WTC11 (cell line): ENCODE data around the gene STOX2.

ENCODE experiments used
- CREB1 ChIP-seq: sonication (generic); formaldehyde crosslinking; IDR thresholded peaks from 2 replicates; pipeline ENCODE4 v1.8.0; 2023; ENCODE audit warnings: mild to moderate bottlenecking, missing genetic modification reagents
- EMX1 ChIP-seq: fragments of 250-450 bp; sonication (Bioruptor Pico); IDR thresholded peaks from 2 replicates; pipeline ENCODE4 v1.8.0; 2021; ENCODE audit warnings: mild to moderate bottlenecking
- GTF2I ChIP-seq: fragments of 250-450 bp; sonication (Bioruptor Pico); conservative IDR thresholded peaks from 2 replicates; pipeline ENCODE4 v1.4.0; 2021; ENCODE audit warnings: mild to moderate bottlenecking
- KAT7 ChIP-seq: sonication (generic); formaldehyde crosslinking; IDR thresholded peaks from 2 replicates; pipeline ENCODE4 v1.8.1; 2023; ENCODE audit warnings: missing genetic modification reagents, mild to moderate bottlenecking, borderline replicate concordance
- MAX ChIP-seq: sonication (generic); formaldehyde crosslinking; IDR thresholded peaks from 2 replicates; pipeline ENCODE4 v1.8.0; 2022; ENCODE audit warnings: mild to moderate bottlenecking, missing genetic modification reagents
- SP1 ChIP-seq: sonication (generic); formaldehyde crosslinking; conservative IDR thresholded peaks from 2 replicates; pipeline ENCODE4 v1.8.1; 2022; ENCODE audit warnings: missing genetic modification reagents
- ZNF512 ChIP-seq: sonication (generic); formaldehyde crosslinking; IDR thresholded peaks from 2 replicates; pipeline ENCODE4 v1.8.1; 2022; ENCODE audit warnings: missing genetic modification reagents, borderline replicate concordance
- TF ChIP-seq, protein P1 (sequence below): fragments of 200-600 bp; IDR thresholded peaks from 2 replicates; pipeline ENCODE4 v1.8.0; 2022; ENCODE audit warnings: antibody characterized with exemption
- TF ChIP-seq, protein P2 (sequence below): sonication (generic); formaldehyde crosslinking; conservative IDR thresholded peaks from 2 replicates; pipeline ENCODE4 v1.8.1; 2022; ENCODE audit warnings: mild to moderate bottlenecking, missing genetic modification reagents

GRCh38 chr4:183968931-183969330, 63.8 kb downstream of the STOX2 start:
- TF ChIP-seq EMX1 (no peak), MAX (CRISPR knock-in tag) (no peak), ZNF512 (CRISPR knock-in tag) (no peak), CREB1 (CRISPR knock-in tag) (no peak), SP1 (no peak), KAT7 (CRISPR knock-in tag) (no peak), GTF2I (no peak)
- TF ChIP-seq, protein P1, sequence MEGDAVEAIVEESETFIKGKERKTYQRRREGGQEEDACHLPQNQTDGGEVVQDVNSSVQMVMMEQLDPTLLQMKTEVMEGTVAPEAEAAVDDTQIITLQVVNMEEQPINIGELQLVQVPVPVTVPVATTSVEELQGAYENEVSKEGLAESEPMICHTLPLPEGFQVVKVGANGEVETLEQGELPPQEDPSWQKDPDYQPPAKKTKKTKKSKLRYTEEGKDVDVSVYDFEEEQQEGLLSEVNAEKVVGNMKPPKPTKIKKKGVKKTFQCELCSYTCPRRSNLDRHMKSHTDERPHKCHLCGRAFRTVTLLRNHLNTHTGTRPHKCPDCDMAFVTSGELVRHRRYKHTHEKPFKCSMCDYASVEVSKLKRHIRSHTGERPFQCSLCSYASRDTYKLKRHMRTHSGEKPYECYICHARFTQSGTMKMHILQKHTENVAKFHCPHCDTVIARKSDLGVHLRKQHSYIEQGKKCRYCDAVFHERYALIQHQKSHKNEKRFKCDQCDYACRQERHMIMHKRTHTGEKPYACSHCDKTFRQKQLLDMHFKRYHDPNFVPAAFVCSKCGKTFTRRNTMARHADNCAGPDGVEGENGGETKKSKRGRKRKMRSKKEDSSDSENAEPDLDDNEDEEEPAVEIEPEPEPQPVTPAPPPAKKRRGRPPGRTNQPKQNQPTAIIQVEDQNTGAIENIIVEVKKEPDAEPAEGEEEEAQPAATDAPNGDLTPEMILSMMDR, result no peak
- TF ChIP-seq, protein P2, sequence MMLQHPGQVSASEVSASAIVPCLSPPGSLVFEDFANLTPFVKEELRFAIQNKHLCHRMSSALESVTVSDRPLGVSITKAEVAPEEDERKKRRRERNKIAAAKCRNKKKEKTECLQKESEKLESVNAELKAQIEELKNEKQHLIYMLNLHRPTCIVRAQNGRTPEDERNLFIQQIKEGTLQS (CRISPR knock-in tag), result no peak
